SH-SY5Y (cell line): ENCODE data around the gene ANKRD28.

ENCODE experiments used
- GATA2 ChIP-seq: IDR thresholded peaks from 2 replicates; pipeline ENCODE4 v1.6.1; 2011; ENCODE audit warnings: mild to moderate bottlenecking, low read depth, low read length
- GATA3 ChIP-seq: IDR thresholded peaks from 2 replicates; pipeline ENCODE4 v1.6.1; 2011; ENCODE audit warnings: low read depth, mild to moderate bottlenecking, low read length, moderate library complexity

DNA sequence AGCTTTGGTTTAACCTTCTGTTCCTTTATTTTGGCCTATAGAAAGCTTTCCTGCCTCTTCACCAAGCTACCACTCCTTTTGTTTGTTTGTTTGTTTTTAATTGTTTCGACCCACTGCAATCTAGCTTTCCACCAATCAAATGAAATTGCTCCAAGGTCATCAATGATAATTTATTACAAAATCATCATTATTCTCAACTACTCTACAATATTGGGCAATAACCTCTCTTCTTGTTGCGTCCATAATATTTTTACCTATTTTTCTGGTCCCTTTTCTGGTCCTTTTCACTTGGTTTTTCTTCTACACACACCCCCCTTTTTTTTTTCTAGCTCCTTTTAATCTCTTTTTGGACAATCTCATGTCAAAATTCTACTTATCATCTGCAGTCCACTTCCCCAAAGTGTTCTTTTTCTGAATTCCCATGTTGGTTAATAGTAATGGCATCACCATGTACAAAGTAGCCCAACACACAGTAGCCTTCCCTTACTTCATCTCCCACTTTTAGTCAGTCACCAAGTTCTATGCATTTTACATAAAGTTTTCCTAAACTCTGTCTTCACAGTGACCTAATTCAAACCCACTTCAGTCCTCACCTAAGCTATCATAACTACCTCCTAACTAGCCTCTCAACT is 11.0 kb upstream of the ANKRD28 start:
- TF ChIP-seq GATA2 (no peak), GATA3 (no peak)
